ENCODE data around the gene SDC1.

Gene SDC1

DNA sequence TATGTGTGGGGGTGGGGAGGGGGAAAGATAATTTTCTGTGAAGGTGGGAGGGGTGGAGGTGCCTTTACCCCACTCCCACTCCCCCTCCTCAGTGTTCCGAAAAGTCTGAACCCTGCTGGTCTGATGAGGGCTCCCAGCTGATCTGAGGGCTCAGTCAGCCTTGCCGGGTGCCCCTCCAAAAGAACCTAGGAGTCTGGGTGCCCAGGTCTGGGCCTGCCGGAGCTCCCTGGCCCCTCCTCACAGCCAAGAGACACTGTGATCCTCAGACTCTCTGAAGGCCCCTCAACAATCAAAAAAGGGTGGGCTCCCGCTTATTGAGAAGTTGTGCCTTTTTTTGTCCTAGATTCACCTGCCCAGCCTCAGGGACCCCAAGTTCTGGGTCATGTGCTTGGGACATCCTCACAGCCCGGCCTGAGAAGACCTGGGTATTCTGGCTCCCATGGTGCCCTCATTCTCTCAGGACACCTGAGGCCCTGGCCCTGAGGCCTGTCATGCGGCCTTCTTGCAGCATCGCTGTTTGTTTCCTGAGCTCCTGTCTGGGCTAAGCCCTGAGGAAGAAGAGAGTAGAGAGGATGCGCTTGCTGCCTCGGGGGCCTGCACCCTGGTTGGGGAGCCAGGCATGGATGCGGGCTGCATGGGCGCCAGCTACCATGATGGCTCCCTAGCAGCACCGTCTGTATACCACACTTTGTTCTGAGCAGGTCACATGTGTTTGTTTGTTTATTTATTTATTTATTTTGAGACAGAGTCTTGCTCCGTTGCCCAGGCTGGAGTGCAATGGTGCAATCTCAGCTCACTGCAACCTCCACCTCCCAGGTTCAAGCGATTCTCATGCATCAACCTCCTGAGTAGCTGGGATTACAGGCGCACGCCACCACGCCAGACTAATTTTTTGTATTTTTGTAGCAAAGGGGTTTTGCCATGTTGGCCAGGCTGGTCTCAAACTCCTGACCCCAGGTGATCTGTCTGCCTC, 44.0 kb downstream of the SDC1 start:
- Mint-ChIP-seq H3K9me3 (no peaks in the 10 kb centered on the region), H3K36me3 (ENCODE audit: low read depth) (no peaks in the 10 kb centered on the region), H3K27ac (peak overlapping the region; percentile 36), H3K27me3 (ENCODE audit: low read depth, poor library complexity) (peaks cover 12% of the 10 kb centered on the region), H3K4me1 (peaks cover 50% of the 10 kb centered on the region), H3K4me3 (no peak overlapping the region)
- no peak for DNase-seq
- TF ChIP-seq, protein P1, sequence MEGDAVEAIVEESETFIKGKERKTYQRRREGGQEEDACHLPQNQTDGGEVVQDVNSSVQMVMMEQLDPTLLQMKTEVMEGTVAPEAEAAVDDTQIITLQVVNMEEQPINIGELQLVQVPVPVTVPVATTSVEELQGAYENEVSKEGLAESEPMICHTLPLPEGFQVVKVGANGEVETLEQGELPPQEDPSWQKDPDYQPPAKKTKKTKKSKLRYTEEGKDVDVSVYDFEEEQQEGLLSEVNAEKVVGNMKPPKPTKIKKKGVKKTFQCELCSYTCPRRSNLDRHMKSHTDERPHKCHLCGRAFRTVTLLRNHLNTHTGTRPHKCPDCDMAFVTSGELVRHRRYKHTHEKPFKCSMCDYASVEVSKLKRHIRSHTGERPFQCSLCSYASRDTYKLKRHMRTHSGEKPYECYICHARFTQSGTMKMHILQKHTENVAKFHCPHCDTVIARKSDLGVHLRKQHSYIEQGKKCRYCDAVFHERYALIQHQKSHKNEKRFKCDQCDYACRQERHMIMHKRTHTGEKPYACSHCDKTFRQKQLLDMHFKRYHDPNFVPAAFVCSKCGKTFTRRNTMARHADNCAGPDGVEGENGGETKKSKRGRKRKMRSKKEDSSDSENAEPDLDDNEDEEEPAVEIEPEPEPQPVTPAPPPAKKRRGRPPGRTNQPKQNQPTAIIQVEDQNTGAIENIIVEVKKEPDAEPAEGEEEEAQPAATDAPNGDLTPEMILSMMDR (IDR thresholded peaks at IDR 0.05), result no peak

DNA sequence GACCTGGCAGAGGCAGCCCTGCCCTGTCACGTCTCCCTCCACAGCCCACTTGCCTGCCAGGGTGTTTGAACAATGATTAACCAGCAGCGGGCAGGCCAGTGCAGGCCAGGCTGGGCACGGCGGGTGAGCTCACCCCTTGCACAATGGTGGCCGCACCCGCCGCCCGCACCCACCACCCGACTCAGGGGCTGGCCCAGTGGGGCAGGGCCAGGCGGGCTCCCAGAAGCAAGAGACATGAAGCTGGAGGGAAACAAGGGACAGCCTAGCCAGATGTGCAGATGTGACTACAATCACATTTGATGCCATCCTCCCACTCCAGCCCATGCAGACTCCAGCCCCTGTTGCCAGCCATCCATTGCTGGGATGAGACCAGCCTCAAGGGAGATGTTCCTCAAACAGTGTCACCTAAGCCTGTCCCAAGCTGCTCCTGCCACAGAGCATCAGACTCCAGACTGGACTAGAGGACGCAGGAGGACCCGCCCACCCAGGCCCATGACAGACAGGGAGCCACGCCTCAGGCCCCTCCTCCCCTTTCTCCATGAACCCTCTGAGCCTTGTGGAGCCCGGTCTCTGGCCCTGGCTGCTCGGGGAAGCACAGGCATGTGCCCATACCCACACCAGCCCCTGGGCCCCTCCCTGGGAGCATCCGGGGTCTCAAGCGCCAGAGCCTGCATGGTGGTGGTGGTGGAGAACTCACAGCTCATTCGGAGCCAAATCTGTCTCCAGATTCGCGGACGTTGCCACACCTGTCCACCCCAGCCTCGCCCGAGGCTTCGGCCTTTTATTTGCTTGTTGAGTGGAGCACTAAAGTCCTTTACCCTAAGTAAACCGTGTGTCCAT, 45.0 kb downstream of the SDC1 start:
- DNase-seq, result peak; percentile 52
- H3K36me3 Mint-ChIP-seq (ENCODE audit: low read depth), result no peaks in the 10 kb centered on the region
- H3K4me1 Mint-ChIP-seq, result peaks cover 40% of the 10 kb centered on the region
- peaks cover 12% of the 10 kb centered on the region for H3K27me3 Mint-ChIP-seq (ENCODE audit: low read depth, poor library complexity)
- TF ChIP-seq, protein P1 (IDR thresholded peaks at IDR 0.05), result no peak
- no peaks in the 10 kb centered on the region for H3K9me3 Mint-ChIP-seq
- H3K27ac Mint-ChIP-seq, result no peak overlapping the region
- no peak overlapping the region for H3K4me3 Mint-ChIP-seq

DNA sequence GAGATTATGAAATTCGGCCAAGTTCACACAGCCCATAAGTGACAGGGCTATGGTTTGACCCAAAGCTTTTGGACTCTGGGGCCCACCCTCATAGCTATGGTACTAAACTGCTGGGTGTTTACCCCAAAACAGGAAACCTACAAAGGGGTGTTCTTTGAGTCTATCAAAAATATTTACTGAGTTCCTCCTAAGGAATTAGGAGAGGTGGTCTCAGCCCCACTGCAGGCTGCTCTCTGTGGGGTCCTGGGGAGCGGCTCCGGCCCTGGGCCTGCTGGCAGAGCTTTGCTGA, 45.5 kb downstream of the SDC1 start:
- H3K27ac Mint-ChIP-seq, result no peak overlapping the region
- no peak for DNase-seq
- no peak overlapping the region for H3K4me3 Mint-ChIP-seq

DNA sequence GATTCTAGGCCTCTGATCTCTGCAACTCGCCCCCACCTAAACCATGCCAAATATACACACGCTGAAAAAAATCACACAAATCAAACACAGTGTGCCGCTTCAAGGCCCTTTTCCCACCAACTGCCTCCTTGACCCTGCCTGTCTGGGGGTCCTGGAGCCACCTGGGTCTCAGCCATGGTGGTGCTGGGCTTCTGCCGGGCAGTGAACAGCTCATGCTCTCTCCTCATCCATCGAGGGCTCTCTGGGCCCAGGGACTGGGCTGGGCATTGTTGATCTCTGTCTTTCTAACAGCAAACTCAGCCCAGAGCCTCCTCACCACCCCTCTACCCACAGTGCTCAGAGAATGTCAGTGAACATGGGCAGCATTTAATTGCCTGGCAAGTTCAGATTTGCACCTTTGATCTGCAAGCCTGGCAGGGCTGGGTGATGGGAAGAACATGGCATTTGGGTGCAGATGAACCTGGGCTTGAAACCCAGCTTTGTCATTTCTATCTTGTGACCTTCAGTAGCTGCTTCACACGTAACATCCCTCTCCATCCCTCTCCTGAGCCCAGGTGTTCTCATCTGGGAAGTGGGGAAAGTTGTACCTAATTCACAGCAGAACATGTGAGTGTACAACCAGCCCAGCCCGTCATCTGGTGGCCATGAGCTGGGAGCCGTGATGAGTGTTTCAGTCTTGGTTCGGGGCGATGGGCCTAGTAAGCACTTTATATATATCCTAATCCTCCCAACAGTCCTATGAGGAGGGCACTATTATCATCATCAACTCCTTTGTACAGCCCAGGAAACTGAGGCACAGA, 46.1 kb downstream of the SDC1 start:
- H3K27ac Mint-ChIP-seq, result peak overlapping the region; percentile 78
- DNase-seq, result no peak
- H3K4me3 Mint-ChIP-seq, result no peak overlapping the region
- TF ChIP-seq, protein P1 (IDR thresholded peaks at IDR 0.05), result no peak
- H3K27me3 Mint-ChIP-seq (ENCODE audit: low read depth, poor library complexity), result peaks cover 12% of the 10 kb centered on the region
- no peaks in the 10 kb centered on the region for H3K9me3 Mint-ChIP-seq
- H3K4me1 Mint-ChIP-seq, result peaks cover 31% of the 10 kb centered on the region
- H3K36me3 Mint-ChIP-seq (ENCODE audit: low read depth), result no peaks in the 10 kb centered on the region

More for the DNA sequence above, 45.5 kb downstream of the SDC1 start:
- no peaks in the 10 kb centered on the region for H3K9me3 Mint-ChIP-seq
- peaks cover 12% of the 10 kb centered on the region for H3K27me3 Mint-ChIP-seq (ENCODE audit: low read depth, poor library complexity)
- TF ChIP-seq, protein P1 (IDR thresholded peaks at IDR 0.05), result no peak
- H3K4me1 Mint-ChIP-seq, result peaks cover 35% of the 10 kb centered on the region
- H3K36me3 Mint-ChIP-seq (ENCODE audit: low read depth), result no peaks in the 10 kb centered on the region

DNA sequence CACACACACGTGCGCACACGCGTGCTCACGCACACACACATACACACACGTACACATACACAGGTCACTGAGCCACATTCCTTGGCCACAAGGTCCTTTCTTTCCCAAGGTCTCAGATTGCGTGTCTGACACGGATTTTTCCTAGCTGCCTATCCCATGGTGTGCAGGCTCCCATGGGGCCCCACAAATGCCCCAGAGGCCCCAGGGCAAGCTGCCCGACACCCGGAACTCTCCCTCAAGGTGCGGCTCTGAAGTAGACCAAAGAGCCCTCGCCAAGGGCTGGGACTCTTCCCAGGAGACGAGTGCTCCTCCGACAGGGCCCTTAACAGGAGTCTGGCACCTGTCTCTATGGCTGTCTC, 46.7 kb downstream of the SDC1 start:
- Mint-ChIP-seq H3K36me3 (ENCODE audit: low read depth) (no peaks in the 10 kb centered on the region), H3K4me3 (no peak overlapping the region), H3K27me3 (ENCODE audit: low read depth, poor library complexity) (peaks cover 10% of the 10 kb centered on the region)

More for the DNA sequence above, 46.7 kb downstream of the SDC1 start:
- no peak for DNase-seq
- H3K4me1 Mint-ChIP-seq, result peaks cover 30% of the 10 kb centered on the region
- no peaks in the 10 kb centered on the region for H3K9me3 Mint-ChIP-seq
- H3K27ac Mint-ChIP-seq, result no peak overlapping the region
- TF ChIP-seq, protein P1 (IDR thresholded peaks at IDR 0.05), result no peak
